ENCODE results near the gene HSD17B2. TPM values are rescaled to one million over a fixed set of nuclear protein-coding genes. Genes with fewer than 3 reads are reported as not detected.

HSD17B2 gene
- total and polyA plus RNA-seq, 5 donors from 2014 or later, result 0.06 TPM; not detected in 4

- H3K9me3 Mint-ChIP-seq, result peaks cover 0 to 3% (median 0%) of the 10 kb centered on the region in 7 donors
- Histone ChIP-seq H3K27ac (ENCODE audit: insufficient read depth, low read length, poor library complexity, severe bottlenecking) (no peak overlapping the region), H3K9me3 (ENCODE audit: control insufficient read depth in 2 of 2, low read length in 2 of 2) (no peaks in the 10 kb centered on the region), H3K36me3 (ENCODE audit: control insufficient read depth, insufficient read depth, low read length) (no peaks in the 10 kb centered on the region), H3K27me3 (ENCODE audit: control insufficient read depth, insufficient read depth, low read length) (peaks cover 2% of the 10 kb centered on the region), H3K4me1 (ENCODE audit: control insufficient read depth, insufficient read depth, low read length, poor library complexity, severe bottlenecking) (no peaks in the 10 kb centered on the region), H3K4me3 (ENCODE audit: low read depth, low read length) (no peak overlapping the region)
- DNase-seq (no peak), ATAC-seq (ENCODE audit: low read depth in 2 of 2) (no peak)
- no peak overlapping the region for H3K27ac Mint-ChIP-seq
- H3K4me1 Mint-ChIP-seq, result no peaks in the 10 kb centered on the region
- no peaks in the 10 kb centered on the region for H3K36me3 Mint-ChIP-seq
- peaks cover 13% of the 10 kb centered on the region for H3K27me3 Mint-ChIP-seq
- H3K4me3 Mint-ChIP-seq, result no peak overlapping the region
These were observed 36.4 kb downstream of the HSD17B2 start for GRCh38 chr16:82071421-82071820.

- H3K27me3 Mint-ChIP-seq, result peaks cover 13% of the 10 kb centered on the region
- H3K27ac Mint-ChIP-seq, result no peak overlapping the region
- Histone ChIP-seq H3K36me3 (ENCODE audit: control insufficient read depth, insufficient read depth, low read length) (no peaks in the 10 kb centered on the region), H3K4me3 (ENCODE audit: low read depth, low read length) (no peak overlapping the region), H3K27me3 (ENCODE audit: control insufficient read depth, insufficient read depth, low read length) (peaks cover 2% of the 10 kb centered on the region), H3K4me1 (ENCODE audit: control insufficient read depth, insufficient read depth, low read length, poor library complexity, severe bottlenecking) (no peaks in the 10 kb centered on the region), H3K27ac (ENCODE audit: insufficient read depth, low read length, poor library complexity, severe bottlenecking) (no peak overlapping the region), H3K9me3 (ENCODE audit: control insufficient read depth in 2 of 2, low read length in 2 of 2) (no peaks in the 10 kb centered on the region)
- H3K36me3 Mint-ChIP-seq, result no peaks in the 10 kb centered on the region
- no peak for DNase-seq
- peaks cover 0 to 6% (median 2%) of the 10 kb centered on the region in 7 donors for H3K9me3 Mint-ChIP-seq
- no peak overlapping the region for H3K4me3 Mint-ChIP-seq
- no peaks in the 10 kb centered on the region for H3K4me1 Mint-ChIP-seq
- no peak for ATAC-seq (ENCODE audit: low read depth in 2 of 2)
These were observed 37.3 kb downstream of the HSD17B2 start for GRCh38 chr16:82072313-82072712.

GRCh38 chr16:82074019-82074558 lies 39.0 kb downstream of the HSD17B2 start:
- H3K27me3 Mint-ChIP-seq, result peaks cover 15% of the 10 kb centered on the region
- no peaks in the 10 kb centered on the region for H3K36me3 Mint-ChIP-seq
- DNase-seq (no peak), ATAC-seq (ENCODE audit: low read depth in 2 of 2) (no peak)
- no peaks in the 10 kb centered on the region for H3K36me3 ChIP-seq (ENCODE audit: control insufficient read depth, insufficient read depth, low read length)
- H3K27ac Mint-ChIP-seq, result no peak overlapping the region
- peaks cover 0 to 7% (median 4%) of the 10 kb centered on the region in 7 donors for H3K9me3 Mint-ChIP-seq
- H3K27ac ChIP-seq (ENCODE audit: insufficient read depth, low read length, poor library complexity, severe bottlenecking), result no peak overlapping the region
- H3K4me3 Mint-ChIP-seq, result no peak overlapping the region
- H3K9me3 ChIP-seq (ENCODE audit: control insufficient read depth in 2 of 2, low read length in 2 of 2), result no peaks in the 10 kb centered on the region
- peaks cover 0 to 4% (median 0%) of the 10 kb centered on the region in 4 donors for H3K4me1 Mint-ChIP-seq
- H3K4me1 ChIP-seq (ENCODE audit: control insufficient read depth, insufficient read depth, low read length, poor library complexity, severe bottlenecking), result no peaks in the 10 kb centered on the region
- no peaks in the 10 kb centered on the region for H3K27me3 ChIP-seq (ENCODE audit: control insufficient read depth, insufficient read depth, low read length)
- H3K4me3 ChIP-seq (ENCODE audit: low read depth, low read length), result no peak overlapping the region

- Histone ChIP-seq H3K9me3 (ENCODE audit: control insufficient read depth in 2 of 2, low read length in 2 of 2) (no peaks in the 10 kb centered on the region), H3K36me3 (ENCODE audit: control insufficient read depth, insufficient read depth, low read length) (no peaks in the 10 kb centered on the region), H3K27me3 (ENCODE audit: control insufficient read depth, insufficient read depth, low read length) (no peaks in the 10 kb centered on the region), H3K27ac (ENCODE audit: insufficient read depth, low read length, poor library complexity, severe bottlenecking) (no peak overlapping the region), H3K4me3 (ENCODE audit: low read depth, low read length) (no peak overlapping the region), H3K4me1 (ENCODE audit: control insufficient read depth, insufficient read depth, low read length, poor library complexity, severe bottlenecking) (no peaks in the 10 kb centered on the region)
- H3K27ac Mint-ChIP-seq, result no peak overlapping the region
- no peak overlapping the region for H3K4me3 Mint-ChIP-seq
- H3K4me1 Mint-ChIP-seq, result peaks cover 0 to 4% (median 0%) of the 10 kb centered on the region in 4 donors
- DNase-seq (no peak), ATAC-seq (ENCODE audit: low read depth in 2 of 2) (no peak)
- peaks cover 21% of the 10 kb centered on the region for H3K27me3 Mint-ChIP-seq
- no peaks in the 10 kb centered on the region for H3K36me3 Mint-ChIP-seq
- H3K9me3 Mint-ChIP-seq, result peaks cover 0 to 6% (median 4%) of the 10 kb centered on the region in 7 donors
These were observed 43.1 kb downstream of the HSD17B2 start for GRCh38 chr16:82078125-82078524.

- DNase-seq (no peak), ATAC-seq (ENCODE audit: low read depth in 2 of 2) (no peak)
- peaks cover 0 to 6% (median 4%) of the 10 kb centered on the region in 7 donors for H3K9me3 Mint-ChIP-seq
- H3K27me3 Mint-ChIP-seq, result peaks cover 15% of the 10 kb centered on the region
- Histone ChIP-seq H3K36me3 (ENCODE audit: control insufficient read depth, insufficient read depth, low read length) (no peaks in the 10 kb centered on the region), H3K4me3 (ENCODE audit: low read depth, low read length) (no peak overlapping the region), H3K4me1 (ENCODE audit: control insufficient read depth, insufficient read depth, low read length, poor library complexity, severe bottlenecking) (no peaks in the 10 kb centered on the region), H3K27me3 (ENCODE audit: control insufficient read depth, insufficient read depth, low read length) (no peaks in the 10 kb centered on the region), H3K9me3 (ENCODE audit: control insufficient read depth in 2 of 2, low read length in 2 of 2) (no peaks in the 10 kb centered on the region), H3K27ac (ENCODE audit: insufficient read depth, low read length, poor library complexity, severe bottlenecking) (no peak overlapping the region)
- H3K4me1 Mint-ChIP-seq, result peaks cover 0 to 4% (median 0%) of the 10 kb centered on the region in 4 donors
- no peak overlapping the region for H3K4me3 Mint-ChIP-seq
- H3K36me3 Mint-ChIP-seq, result no peaks in the 10 kb centered on the region
- no peak overlapping the region for H3K27ac Mint-ChIP-seq
These were observed 44.8 kb downstream of the HSD17B2 start for GRCh38 chr16:82079892-82080291.

GRCh38 chr16:82081264-82081663 lies 46.2 kb downstream of the HSD17B2 start:
- Histone ChIP-seq H3K27me3 (ENCODE audit: control insufficient read depth, insufficient read depth, low read length) (peaks cover 3% of the 10 kb centered on the region), H3K4me3 (ENCODE audit: low read depth, low read length) (no peak overlapping the region), H3K36me3 (ENCODE audit: control insufficient read depth, insufficient read depth, low read length) (no peaks in the 10 kb centered on the region), H3K27ac (ENCODE audit: insufficient read depth, low read length, poor library complexity, severe bottlenecking) (no peak overlapping the region), H3K9me3 (ENCODE audit: control insufficient read depth in 2 of 2, low read length in 2 of 2) (no peaks in the 10 kb centered on the region), H3K4me1 (ENCODE audit: control insufficient read depth, insufficient read depth, low read length, poor library complexity, severe bottlenecking) (no peaks in the 10 kb centered on the region)
- H3K4me1 Mint-ChIP-seq, result peaks cover 0 to 4% (median 0%) of the 10 kb centered on the region in 4 donors
- peaks cover 0 to 6% (median 4%) of the 10 kb centered on the region in 7 donors for H3K9me3 Mint-ChIP-seq
- no peaks in the 10 kb centered on the region for H3K36me3 Mint-ChIP-seq
- H3K4me3 Mint-ChIP-seq, result no peak overlapping the region
- peaks cover 11% of the 10 kb centered on the region for H3K27me3 Mint-ChIP-seq
- ATAC-seq (ENCODE audit: low read depth in 2 of 2) (no peak), DNase-seq (no peak)
- H3K27ac Mint-ChIP-seq, result no peak overlapping the region

- Mint-ChIP-seq H3K4me3 (no peak overlapping the region), H3K27me3 (peaks cover 11% of the 10 kb centered on the region), H3K4me1 (peaks cover 0 to 4% (median 0%) of the 10 kb centered on the region in 4 donors), H3K27ac (no peak overlapping the region), H3K9me3 (peaks cover 0 to 6% (median 3%) of the 10 kb centered on the region in 7 donors), H3K36me3 (no peaks in the 10 kb centered on the region)
- Histone ChIP-seq H3K36me3 (ENCODE audit: control insufficient read depth, insufficient read depth, low read length) (no peaks in the 10 kb centered on the region), H3K27ac (ENCODE audit: insufficient read depth, low read length, poor library complexity, severe bottlenecking) (no peak overlapping the region), H3K9me3 (ENCODE audit: control insufficient read depth in 2 of 2, low read length in 2 of 2) (no peaks in the 10 kb centered on the region), H3K4me3 (ENCODE audit: low read depth, low read length) (no peak overlapping the region), H3K27me3 (ENCODE audit: control insufficient read depth, insufficient read depth, low read length) (peaks cover 3% of the 10 kb centered on the region), H3K4me1 (ENCODE audit: control insufficient read depth, insufficient read depth, low read length, poor library complexity, severe bottlenecking) (no peaks in the 10 kb centered on the region)
- ATAC-seq (ENCODE audit: low read depth in 2 of 2), result no peak
- DNase-seq, result no peak
These were observed 47.0 kb downstream of the HSD17B2 start for GRCh38 chr16:82082097-82082496.

GRCh38 chr16:82082543-82083244 lies 47.6 kb downstream of the HSD17B2 start:
- Mint-ChIP-seq H3K36me3 (no peaks in the 10 kb centered on the region), H3K27ac (no peak overlapping the region), H3K4me3 (no peak overlapping the region), H3K27me3 (peaks cover 11% of the 10 kb centered on the region), H3K4me1 (peaks cover 0 to 4% (median 0%) of the 10 kb centered on the region in 4 donors), H3K9me3 (peaks cover 0 to 6% (median 1%) of the 10 kb centered on the region in 7 donors)
- no peaks in the 10 kb centered on the region for H3K4me1 ChIP-seq (ENCODE audit: control insufficient read depth, insufficient read depth, low read length, poor library complexity, severe bottlenecking)
- DNase-seq (peak in 1 of 3 donors; percentile 23), ATAC-seq (ENCODE audit: low read depth in 2 of 2) (no peak)
- peaks cover 3% of the 10 kb centered on the region for H3K27me3 ChIP-seq (ENCODE audit: control insufficient read depth, insufficient read depth, low read length)
- H3K27ac ChIP-seq (ENCODE audit: insufficient read depth, low read length, poor library complexity, severe bottlenecking), result no peak overlapping the region
- no peaks in the 10 kb centered on the region for H3K9me3 ChIP-seq (ENCODE audit: control insufficient read depth in 2 of 2, low read length in 2 of 2)
- no peak overlapping the region for H3K4me3 ChIP-seq (ENCODE audit: low read depth, low read length)
- no peaks in the 10 kb centered on the region for H3K36me3 ChIP-seq (ENCODE audit: control insufficient read depth, insufficient read depth, low read length)

Data from CD4-positive, CD25-positive, alpha-beta regulatory T cell (primary cell).